Thyroid gland (tissue), 4 donors: ENCODE measurements around the gene DACH2.

Experiments used
- POLR2A ChIP-seq, 2 donors: fragments of 450-650 bp; IDR thresholded peaks; one replicate each; pipeline ENCODE4 v1.6.1; 2017; ENCODE audit warnings: antibody characterized with exemption in 2 of 2, mild to moderate bottlenecking in 2 of 2, moderate library complexity in 1 of 2
- TF ChIP-seq, protein P1 (sequence below), 6 experiments: fragments of 200-600 bp in 3 of 6; fragments of 450-650 bp in 3 of 6; sonication (generic) in 3 of 6; IDR thresholded peaks; one replicate each; pipeline ENCODE4 v1.5.1; 2016 to 2019; ENCODE audit warnings: antibody characterized with exemption in 6 of 6, mild to moderate bottlenecking in 2 of 6, inconsistent platforms in 1 of 6, moderate library complexity in 1 of 6

DNA sequence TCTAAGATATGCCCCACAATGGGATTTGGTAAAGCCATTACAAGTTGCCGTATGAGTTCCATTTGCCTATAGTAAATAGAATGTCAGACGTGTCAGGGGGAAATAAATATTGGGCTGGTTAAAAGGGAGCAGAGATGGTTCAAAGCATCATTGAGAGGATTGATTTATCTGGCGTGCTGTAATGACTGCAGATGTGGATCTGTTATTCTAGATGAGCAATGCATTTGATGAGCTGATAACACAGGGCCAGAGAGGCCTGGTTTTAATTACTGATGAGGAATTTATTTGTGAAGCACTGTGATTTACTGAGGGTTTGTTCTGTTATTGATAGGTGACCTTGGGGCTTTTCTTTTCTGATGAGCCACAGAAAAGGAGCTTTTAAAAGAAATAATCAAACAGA, 62.5 kb downstream of the DACH2 start:
- TF ChIP-seq POLR2A (IDR thresholded peaks at IDR 0.05): no peak
- TF ChIP-seq, protein P1, sequence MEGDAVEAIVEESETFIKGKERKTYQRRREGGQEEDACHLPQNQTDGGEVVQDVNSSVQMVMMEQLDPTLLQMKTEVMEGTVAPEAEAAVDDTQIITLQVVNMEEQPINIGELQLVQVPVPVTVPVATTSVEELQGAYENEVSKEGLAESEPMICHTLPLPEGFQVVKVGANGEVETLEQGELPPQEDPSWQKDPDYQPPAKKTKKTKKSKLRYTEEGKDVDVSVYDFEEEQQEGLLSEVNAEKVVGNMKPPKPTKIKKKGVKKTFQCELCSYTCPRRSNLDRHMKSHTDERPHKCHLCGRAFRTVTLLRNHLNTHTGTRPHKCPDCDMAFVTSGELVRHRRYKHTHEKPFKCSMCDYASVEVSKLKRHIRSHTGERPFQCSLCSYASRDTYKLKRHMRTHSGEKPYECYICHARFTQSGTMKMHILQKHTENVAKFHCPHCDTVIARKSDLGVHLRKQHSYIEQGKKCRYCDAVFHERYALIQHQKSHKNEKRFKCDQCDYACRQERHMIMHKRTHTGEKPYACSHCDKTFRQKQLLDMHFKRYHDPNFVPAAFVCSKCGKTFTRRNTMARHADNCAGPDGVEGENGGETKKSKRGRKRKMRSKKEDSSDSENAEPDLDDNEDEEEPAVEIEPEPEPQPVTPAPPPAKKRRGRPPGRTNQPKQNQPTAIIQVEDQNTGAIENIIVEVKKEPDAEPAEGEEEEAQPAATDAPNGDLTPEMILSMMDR (IDR thresholded peaks at IDR 0.05): no peak
